Esophagus (tissue), 2 donors: ENCODE measurements around the gene SEC14L3. TPM values are rescaled to one million over a fixed set of nuclear protein-coding genes. Genes with fewer than 3 reads are reported as not detected.

Experiments
- H3K27ac ChIP-seq, 2 donors: one replicate each; pipeline ENCODE4 v1.5.1; 2013; ENCODE audit warnings: low read depth in 2 of 2, mild to moderate bottlenecking in 2 of 2, inconsistent platforms in 1 of 2, low read length in 1 of 2, moderate library complexity in 1 of 2
- H3K27me3 ChIP-seq, 2 donors: one replicate each; pipeline ENCODE4 v1.6.1; 2013; ENCODE audit warnings: low read length in 2 of 2, control low read depth in 1 of 2, mild to moderate bottlenecking in 1 of 2; ENCODE audit not compliant: insufficient read depth in 2 of 2, control insufficient read depth in 1 of 2
- H3K36me3 ChIP-seq, 2 donors: one replicate each; pipeline ENCODE4 v1.6.1; 2013; ENCODE audit warnings: low read length in 1 of 2; ENCODE audit not compliant: control insufficient read depth in 2 of 2, insufficient read depth in 2 of 2
- H3K4me1 ChIP-seq, 2 donors: one replicate each; pipeline ENCODE4 v1.6.1; 2013; ENCODE audit warnings: low read length in 1 of 2; ENCODE audit not compliant: control insufficient read depth in 2 of 2, insufficient read depth in 2 of 2
- H3K4me3 ChIP-seq, 2 donors: one replicate each; pipeline ENCODE4 v1.5.1; 2013; ENCODE audit warnings: low read length in 2 of 2, mild to moderate bottlenecking in 2 of 2, low read depth in 1 of 2, moderate library complexity in 1 of 2
- H3K9me3 ChIP-seq, 2 donors: one replicate each; pipeline ENCODE4 v1.6.1; 2013; ENCODE audit warnings: mild to moderate bottlenecking in 2 of 2, low read depth in 1 of 2, low read length in 1 of 2, moderate library complexity in 1 of 2; ENCODE audit not compliant: control insufficient read depth in 2 of 2, insufficient read depth in 1 of 2
- WGBS, 2 donors: extraction: QIAGEN DNeasy Blood & Tissue Kit; methylation state at CpG; one replicate each; pipeline ENCODE4 v1.1.7; 2013; 5-methylcytosine and 5-hydroxymethylcytosine counted together
- polyA plus RNA-seq, 2 donors: library from polyadenylated mRNA; stranded (reverse); fragments of 200-250 nt; gene quantifications; one replicate each; pipeline ENCODE4 v1.2.3, GENCODE V29; 2013
- donor health status: healthy with polysubstance abuse.
- donor health status: Bipolar disorder and iron deficiency.

SEC14L3 gene
- polyA plus RNA-seq, 2 donors: not detected

DNA sequence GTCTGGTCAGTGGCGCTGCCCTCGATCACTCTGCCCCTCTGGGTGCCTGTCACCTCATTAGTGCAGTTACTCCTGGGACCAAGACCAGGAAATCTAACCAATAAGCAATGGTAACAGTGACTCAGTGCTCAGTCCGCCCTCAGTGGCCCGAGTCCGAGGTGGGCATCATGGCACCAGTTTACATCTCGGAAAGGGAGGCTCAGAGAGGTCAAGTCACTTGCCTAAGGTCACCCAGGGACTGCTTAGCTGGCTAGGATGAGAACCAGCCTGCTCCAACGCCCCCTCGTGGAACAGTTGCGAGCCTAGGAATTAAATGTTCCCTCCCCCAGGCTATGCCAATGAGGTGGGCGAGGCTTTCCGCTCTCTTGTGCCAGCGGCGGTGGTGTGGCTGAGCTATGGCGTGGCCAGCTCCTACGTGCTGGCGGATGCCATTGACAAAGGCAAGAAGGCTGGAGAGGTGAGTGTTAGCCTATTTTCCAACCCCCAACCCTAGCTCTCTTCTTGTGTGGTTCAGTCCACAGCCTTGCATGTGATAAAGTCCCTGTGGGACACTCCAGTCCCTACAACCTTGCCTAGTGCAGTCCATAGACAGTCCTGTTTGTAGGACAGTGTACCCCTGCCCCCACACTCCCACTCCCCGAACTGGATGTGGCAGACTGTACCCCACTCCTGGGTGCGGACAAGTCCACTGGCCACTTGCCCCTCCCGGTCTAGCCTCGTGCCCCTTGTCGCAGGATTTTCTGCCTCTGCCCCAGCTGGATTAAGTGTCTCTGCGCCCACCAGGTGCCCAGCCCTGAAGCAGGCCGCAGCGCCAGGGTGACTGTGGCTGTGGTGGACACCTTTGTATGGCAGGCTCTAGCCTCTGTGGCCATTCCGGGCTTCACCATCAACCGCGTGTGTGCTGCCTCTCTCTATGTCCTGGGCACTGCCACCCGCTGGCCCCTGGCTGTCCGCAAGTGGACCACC lies 45.1 kb downstream of the SEC14L3 start:
- WGBS, 2 donors: 46 to 47% methylated on average over 29 of the region's 29 CpGs
- Histone ChIP-seq H3K27ac (peak overlapping the region; percentile 72 to 86), H3K9me3 (no peaks in the 10 kb centered on the region), H3K4me3 (peak overlapping the region; percentile 60 to 65), H3K4me1 (peaks cover 0 to 22% of the 10 kb centered on the region in 2 donors), H3K36me3 (peaks cover 0 to 8% of the 10 kb centered on the region in 2 donors), H3K27me3 (no peaks in the 10 kb centered on the region)

- no peaks in the 10 kb centered on the region for H3K9me3 ChIP-seq
- H3K4me1 ChIP-seq: peaks cover 0 to 22% of the 10 kb centered on the region in 2 donors
- WGBS, 2 donors: 1 to 2% methylated on average over 59 to 61 of the region's 61 CpGs
- H3K4me3 ChIP-seq: peak within 1 kb of the TSS; percentile 60 to 65
- peak within 1 kb of the TSS; percentile 97 for H3K27ac ChIP-seq
- H3K36me3 ChIP-seq: peaks cover 0 to 8% of the 10 kb centered on the region in 2 donors
- no peaks in the 10 kb centered on the region for H3K27me3 ChIP-seq
Measured at GRCh38 chr22:30425616-30426387, 46.0 kb downstream of the SEC14L3 start, which contains the start of gene MTFP1. TSS of gene MTFP1 (plus strand) at chr22:30425768. CDS start at chr22:30425880, 112 bp downstream.

DNA sequence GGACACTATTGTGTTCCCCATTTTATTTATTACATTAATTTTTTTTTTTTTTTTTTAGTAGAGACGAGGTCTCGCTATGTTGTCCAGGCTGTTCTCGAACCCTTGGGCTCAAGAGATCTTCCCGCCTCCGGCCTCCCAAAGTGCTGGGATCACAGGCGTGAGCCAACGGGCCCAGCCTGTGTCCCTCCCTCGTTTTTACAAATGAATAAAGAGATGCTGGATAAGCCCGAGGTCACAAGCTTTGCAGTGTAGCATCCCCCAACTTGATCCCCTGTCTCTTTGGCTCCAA lies 46.5 kb downstream of the SEC14L3 start:
- no peaks in the 10 kb centered on the region for H3K27me3 ChIP-seq
- 5 to 6% methylated on average over 9 of the region's 9 CpGs for WGBS, 2 donors
- H3K4me3 ChIP-seq: peak overlapping the region; percentile 60 to 65
- H3K36me3 ChIP-seq: peaks cover 0 to 9% of the 10 kb centered on the region in 2 donors
- H3K4me1 ChIP-seq: peaks cover 0 to 22% of the 10 kb centered on the region in 2 donors
- H3K9me3 ChIP-seq: no peaks in the 10 kb centered on the region
- peak overlapping the region; percentile 72 to 86 for H3K27ac ChIP-seq

- H3K36me3 ChIP-seq: peaks cover 0 to 10% of the 10 kb centered on the region in 2 donors
- peak overlapping the region; percentile 20 to 52 for H3K4me3 ChIP-seq
- no peaks in the 10 kb centered on the region for H3K9me3 ChIP-seq
- no peaks in the 10 kb centered on the region for H3K27me3 ChIP-seq
- peaks cover 0 to 22% of the 10 kb centered on the region in 2 donors for H3K4me1 ChIP-seq
- 35 to 37% methylated on average over 20 of the region's 20 CpGs for WGBS, 2 donors
- H3K27ac ChIP-seq: peak overlapping the region; percentile 97
Measured at GRCh38 chr22:30424534-30425326, 47.1 kb downstream of the SEC14L3 start.

DNA sequence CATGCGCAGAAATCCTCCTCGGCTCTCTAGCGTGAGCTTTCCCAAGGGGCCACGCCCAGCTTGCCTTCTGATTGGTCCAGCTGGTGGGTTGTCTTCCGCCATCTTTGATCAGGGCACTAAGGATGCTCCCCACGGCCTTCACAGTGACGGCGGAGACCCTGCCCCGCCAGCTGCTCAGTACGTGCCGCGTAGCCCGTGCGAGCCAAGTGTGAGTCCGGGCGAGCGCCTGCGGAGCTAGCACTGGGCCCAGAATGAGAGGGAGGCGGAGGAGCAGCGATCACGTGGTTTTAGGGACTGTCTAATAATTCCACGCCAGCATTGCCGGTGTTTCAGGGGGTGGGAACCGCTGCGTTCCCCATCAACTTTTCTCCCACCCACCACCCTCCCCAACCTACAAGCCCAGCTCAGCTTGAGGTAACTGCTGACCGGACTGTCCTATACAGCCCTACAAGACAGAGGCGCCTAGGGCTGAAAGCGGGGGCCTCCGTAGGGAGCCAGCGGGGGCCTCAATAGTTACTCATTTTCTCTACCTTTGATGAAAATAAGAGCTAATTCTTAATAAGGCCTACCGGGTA lies 47.8 kb downstream of the SEC14L3 start:
- H3K27me3 ChIP-seq: no peaks in the 10 kb centered on the region
- 1% methylated on average over 31 of the region's 31 CpGs for WGBS, 2 donors
- no peaks in the 10 kb centered on the region for H3K9me3 ChIP-seq
- H3K27ac ChIP-seq: peak overlapping the region; percentile 97
- peak overlapping the region; percentile 46 to 52 for H3K4me3 ChIP-seq
- H3K4me1 ChIP-seq: peaks cover 0 to 22% of the 10 kb centered on the region in 2 donors
- H3K36me3 ChIP-seq: peaks cover 0 to 6% of the 10 kb centered on the region in 2 donors

DNA sequence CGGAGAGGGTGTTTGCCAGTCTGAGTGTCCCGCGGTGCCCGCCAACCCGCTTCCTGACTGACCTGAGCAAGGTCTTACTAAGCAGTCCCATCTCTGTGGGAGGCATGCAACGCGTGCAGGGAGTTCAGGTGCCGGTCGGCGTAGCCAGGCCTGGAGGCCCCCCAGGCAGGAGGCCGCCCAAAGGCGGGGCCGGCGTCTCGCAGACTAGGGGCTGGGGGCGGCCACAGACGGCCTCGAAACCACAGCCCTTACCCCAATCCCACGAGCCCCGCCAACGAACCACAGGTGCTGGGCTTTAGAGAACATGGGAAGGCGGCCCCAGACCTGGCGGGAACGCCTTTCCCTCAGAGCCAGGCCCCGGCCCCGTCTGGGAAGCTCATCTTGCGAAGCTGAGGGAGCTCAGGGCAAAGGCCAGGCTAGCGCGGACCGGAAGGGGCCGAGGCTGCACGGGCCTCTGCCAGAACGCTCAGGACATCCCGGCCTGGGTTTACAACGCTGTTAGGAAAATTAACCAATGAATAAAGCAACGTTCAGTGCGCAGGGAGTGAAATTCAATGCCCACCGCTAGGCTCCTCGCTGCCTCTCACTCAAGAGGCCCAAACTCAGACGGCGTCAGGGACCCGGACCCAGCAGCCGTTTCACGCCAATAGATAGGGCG lies 48.4 kb downstream of the SEC14L3 start:
- H3K4me3 ChIP-seq: peak overlapping the region; percentile 52 to 54
- H3K27ac ChIP-seq: peak overlapping the region; percentile 97
- 0 to 1% methylated on average over 45 of the region's 45 CpGs for WGBS, 2 donors
- peaks cover 0 to 8% of the 10 kb centered on the region in 2 donors for H3K36me3 ChIP-seq
- H3K27me3 ChIP-seq: no peaks in the 10 kb centered on the region
- no peaks in the 10 kb centered on the region for H3K9me3 ChIP-seq
- H3K4me1 ChIP-seq: peaks cover 0 to 22% of the 10 kb centered on the region in 2 donors

DNA sequence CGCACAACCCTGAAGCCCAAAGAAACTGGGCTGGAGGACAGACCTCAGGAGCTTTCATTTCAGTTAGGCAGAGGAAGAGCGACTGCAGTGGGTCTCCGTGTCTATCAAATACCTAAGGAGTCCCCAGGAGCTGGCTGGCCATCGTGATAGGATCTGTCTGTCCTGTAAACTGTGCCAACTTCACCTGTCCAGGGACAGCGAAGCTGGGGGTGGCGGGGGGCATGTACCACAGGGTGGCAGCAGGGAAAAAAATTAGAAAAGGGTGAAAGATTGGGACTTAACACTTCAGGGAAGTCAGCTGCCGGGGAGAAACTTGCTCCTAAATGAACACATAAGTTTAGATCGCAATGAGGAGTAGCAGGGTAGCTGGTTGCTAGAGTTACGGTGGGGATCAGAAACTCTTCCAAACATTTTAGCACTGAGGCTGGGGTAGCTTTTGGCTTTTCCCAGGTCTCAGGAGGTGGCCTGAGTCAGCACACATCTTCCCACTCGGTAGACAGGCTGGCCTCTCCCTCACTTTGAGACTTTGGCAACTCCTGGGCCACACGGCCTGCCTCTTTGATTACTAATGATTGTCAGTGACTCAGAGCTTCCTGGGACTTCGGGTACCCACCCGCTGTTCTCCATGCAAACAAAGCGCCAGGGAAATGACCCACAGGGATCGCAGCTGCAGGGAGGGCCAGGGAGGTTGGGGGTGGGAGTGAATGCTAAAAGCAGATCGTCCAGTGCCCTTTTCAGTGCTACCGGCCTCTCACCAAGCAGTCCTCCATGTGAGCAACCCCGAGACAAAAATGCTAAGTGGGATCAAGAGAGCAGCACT lies 49.1 kb downstream of the SEC14L3 start:
- H3K27ac ChIP-seq: peak overlapping the region; percentile 97
- no peaks in the 10 kb centered on the region for H3K9me3 ChIP-seq
- no peaks in the 10 kb centered on the region for H3K27me3 ChIP-seq
- peaks cover 0 to 22% of the 10 kb centered on the region in 2 donors for H3K4me1 ChIP-seq
- H3K36me3 ChIP-seq: peaks cover 0 to 10% of the 10 kb centered on the region in 2 donors
- 26 to 29% methylated on average over 18 of the region's 18 CpGs for WGBS, 2 donors
- H3K4me3 ChIP-seq: peak overlapping the region; percentile 52 to 54
